Measurements from ENCODE around the gene BMP2K.
A peak's percentile ranks its signal among the peaks of the same experiment; 100 is the strongest.

BMP2K gene

GRCh38 chr4:78938868-78939666 lies 162.9 kb downstream of the BMP2K start, which contains the start of gene PAQR3:
TSS of gene PAQR3 (minus strand) at chr4:78939438. CDS start at chr4:78939224, 214 bp downstream.
- peak; percentile 64 for DNase-seq

GRCh38 chr4:78939667-78940008 lies 163.5 kb downstream of the BMP2K start:
- no peak for DNase-seq

- DNase-seq: no peak
These were observed 164.6 kb downstream of the BMP2K start for GRCh38 chr4:78940752-78941151.

- DNase-seq: no peak
These were observed 168.2 kb downstream of the BMP2K start for GRCh38 chr4:78944381-78944780.

GRCh38 chr4:78945651-78946179 lies 169.6 kb downstream of the BMP2K start:
- DNase-seq: no peak

GRCh38 chr4:78949735-78950134 lies 173.6 kb downstream of the BMP2K start:
- DNase-seq: no peak

GRCh38 chr4:78951862-78952472 lies 175.8 kb downstream of the BMP2K start:
- DNase-seq: no peak

- no peak for DNase-seq
These were observed 177.1 kb downstream of the BMP2K start for GRCh38 chr4:78953231-78953630.

- no peak for DNase-seq
These were observed 177.9 kb downstream of the BMP2K start for GRCh38 chr4:78953769-78954666.

- DNase-seq: no peak
These were observed 180.8 kb downstream of the BMP2K start for GRCh38 chr4:78956975-78957374.

- no peak for DNase-seq
These were observed 184.8 kb downstream of the BMP2K start for GRCh38 chr4:78960926-78961325.
